ENCODE results near the gene CCDC6.

DNA sequence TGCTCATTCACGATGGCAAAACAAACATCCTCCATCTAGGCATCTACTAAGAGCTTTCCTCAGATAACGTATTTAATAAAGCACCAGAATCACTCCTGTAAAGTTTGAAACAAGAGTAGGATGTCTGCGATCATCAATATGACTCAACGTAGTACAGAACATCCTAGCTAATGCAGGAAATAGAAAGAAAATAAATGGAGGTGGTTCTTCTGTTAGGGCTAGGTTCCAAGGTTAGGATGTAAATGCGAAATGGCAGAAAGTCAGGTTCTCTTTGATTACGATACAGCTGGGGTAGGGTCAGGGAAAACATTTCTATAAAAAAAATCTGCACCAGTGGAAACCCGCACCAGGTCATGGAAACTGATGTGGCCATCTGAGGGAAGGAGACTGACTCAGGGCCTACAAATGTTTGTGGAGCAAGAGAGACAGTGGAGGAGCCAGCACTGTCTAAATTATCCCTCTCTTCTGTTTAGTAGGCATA is 29.1 kb downstream of the CCDC6 start:
- TF ChIP-seq, protein P1, sequence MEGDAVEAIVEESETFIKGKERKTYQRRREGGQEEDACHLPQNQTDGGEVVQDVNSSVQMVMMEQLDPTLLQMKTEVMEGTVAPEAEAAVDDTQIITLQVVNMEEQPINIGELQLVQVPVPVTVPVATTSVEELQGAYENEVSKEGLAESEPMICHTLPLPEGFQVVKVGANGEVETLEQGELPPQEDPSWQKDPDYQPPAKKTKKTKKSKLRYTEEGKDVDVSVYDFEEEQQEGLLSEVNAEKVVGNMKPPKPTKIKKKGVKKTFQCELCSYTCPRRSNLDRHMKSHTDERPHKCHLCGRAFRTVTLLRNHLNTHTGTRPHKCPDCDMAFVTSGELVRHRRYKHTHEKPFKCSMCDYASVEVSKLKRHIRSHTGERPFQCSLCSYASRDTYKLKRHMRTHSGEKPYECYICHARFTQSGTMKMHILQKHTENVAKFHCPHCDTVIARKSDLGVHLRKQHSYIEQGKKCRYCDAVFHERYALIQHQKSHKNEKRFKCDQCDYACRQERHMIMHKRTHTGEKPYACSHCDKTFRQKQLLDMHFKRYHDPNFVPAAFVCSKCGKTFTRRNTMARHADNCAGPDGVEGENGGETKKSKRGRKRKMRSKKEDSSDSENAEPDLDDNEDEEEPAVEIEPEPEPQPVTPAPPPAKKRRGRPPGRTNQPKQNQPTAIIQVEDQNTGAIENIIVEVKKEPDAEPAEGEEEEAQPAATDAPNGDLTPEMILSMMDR (IDR thresholded peaks at IDR 0.05): no peak
- TF ChIP-seq POLR2A (IDR thresholded peaks at IDR 0.05): no peak
